ENCODE results near the gene PDE4D.

PDE4D gene

GRCh38 chr5:59188419-59189225, 704.9 kb downstream of the PDE4D start:
- DNase-seq: peak; percentile 57

GRCh38 chr5:59187857-59188256, 705.7 kb downstream of the PDE4D start:
- no peak for DNase-seq

GRCh38 chr5:59186623-59187022, 706.9 kb downstream of the PDE4D start:
- DNase-seq: no peak

DNA sequence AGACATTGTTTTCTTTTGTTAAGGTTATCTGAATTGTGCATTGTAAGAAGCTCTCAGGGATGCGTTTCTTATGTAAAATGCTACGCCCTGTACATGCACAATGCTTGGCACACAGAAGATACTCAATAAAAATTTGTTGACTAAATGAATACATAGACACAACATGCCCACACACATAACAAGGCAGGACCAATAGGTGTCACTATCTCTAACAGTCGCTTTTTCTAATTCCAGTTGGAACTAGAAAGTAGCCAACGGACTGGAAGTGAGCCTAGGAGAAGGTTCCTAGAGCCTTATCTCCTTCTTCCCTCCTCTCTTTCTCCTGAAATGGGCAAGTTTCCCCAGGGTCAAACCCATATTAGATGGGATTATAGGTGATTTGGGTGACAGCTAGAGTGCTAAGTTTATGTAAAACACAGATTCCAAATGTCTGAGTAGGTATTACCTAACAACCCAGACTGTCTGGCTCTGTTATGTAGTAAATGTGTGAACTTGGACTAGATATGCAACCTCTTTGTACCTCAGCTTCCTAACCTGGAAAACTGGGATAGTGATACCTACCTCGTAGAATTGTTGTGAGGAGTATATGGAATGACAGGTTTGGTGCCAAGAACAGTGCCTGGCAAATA, 707.7 kb downstream of the PDE4D start:
- no peak for DNase-seq

DNA sequence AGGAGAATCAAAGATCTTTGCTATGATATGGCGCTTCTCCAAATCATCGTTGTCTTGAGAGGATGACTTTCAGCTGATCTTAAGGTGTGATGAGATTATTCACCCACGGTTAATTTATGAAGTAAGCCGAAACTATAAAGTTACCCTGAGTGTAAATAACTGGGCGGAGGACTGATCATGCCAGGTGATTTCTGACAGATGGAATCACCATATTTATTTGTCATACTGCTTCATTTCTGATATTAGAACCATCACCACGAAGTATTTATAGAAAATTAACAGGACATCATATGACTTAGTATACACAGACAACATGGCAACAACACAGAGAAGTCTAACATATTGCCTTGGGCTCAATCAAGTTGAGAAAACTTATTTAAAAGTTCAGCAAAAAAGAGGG, 708.8 kb downstream of the PDE4D start:
- DNase-seq: no peak

DNA sequence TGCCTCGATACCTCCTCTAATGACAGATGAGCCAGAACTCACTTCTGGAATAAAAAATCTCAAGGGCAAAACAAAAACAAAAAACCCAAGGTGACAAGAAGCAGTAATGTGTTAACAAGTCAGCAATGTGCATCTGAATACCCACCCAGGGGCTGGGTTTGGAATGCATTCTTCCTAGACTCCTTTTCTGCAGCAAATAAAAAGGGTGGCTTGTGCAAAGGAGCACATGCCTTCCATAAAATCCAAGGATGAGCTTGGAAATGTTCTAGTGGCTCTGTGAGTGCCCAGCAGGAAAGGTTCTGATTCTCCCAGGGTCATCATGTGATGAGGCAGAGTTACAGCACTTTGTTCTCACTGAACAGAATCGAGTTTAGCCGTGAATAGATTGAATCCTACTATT, 710.8 kb downstream of the PDE4D start:
- no peak for DNase-seq

- DNase-seq: no peak
Measured at GRCh38 chr5:59180515-59180914, 713.0 kb downstream of the PDE4D start.

DNA sequence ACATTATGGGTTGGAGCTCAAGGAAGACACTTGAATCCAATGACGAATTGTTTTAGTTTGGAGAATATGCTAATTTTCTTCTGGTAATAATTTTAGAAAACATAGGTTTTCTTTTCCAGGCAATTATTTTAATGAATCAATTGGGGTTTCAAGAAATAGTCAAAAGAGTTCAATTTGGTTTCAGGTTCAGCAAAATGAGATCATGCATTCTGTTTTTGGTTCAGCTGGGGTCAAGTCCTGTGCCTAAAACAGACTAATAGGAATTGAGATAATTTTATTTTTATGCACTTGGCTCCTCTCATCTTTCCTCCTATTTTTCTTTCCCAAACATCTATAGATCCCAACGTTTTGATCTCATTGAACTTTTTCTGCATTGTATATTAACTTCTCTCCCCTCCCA, 713.8 kb downstream of the PDE4D start:
- DNase-seq: no peak

DNA sequence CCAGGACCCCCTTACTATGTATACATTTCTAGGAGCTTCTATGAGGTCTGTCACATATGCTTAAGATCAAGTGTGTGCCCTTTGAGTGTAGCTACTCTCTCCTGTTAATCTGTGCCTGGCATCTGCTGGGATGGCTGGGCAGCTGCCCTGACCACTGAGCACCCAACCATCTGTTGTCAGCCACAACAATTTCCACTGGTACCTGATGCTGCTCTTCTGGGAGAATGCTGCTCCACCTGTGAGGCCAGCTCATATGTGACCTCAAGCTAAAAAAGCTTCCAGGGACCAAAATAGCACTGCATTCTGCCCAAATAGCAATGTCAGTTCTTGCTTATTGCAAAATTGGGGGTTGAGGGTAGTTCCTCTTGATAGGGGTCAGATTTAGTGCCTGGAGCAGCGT, 715.0 kb downstream of the PDE4D start:
- no peak for DNase-seq

GRCh38 chr5:59178071-59178470, 715.5 kb downstream of the PDE4D start:
- DNase-seq: no peak

- no peak for DNase-seq
Measured at GRCh38 chr5:59177644-59178043, 715.9 kb downstream of the PDE4D start.

DNA sequence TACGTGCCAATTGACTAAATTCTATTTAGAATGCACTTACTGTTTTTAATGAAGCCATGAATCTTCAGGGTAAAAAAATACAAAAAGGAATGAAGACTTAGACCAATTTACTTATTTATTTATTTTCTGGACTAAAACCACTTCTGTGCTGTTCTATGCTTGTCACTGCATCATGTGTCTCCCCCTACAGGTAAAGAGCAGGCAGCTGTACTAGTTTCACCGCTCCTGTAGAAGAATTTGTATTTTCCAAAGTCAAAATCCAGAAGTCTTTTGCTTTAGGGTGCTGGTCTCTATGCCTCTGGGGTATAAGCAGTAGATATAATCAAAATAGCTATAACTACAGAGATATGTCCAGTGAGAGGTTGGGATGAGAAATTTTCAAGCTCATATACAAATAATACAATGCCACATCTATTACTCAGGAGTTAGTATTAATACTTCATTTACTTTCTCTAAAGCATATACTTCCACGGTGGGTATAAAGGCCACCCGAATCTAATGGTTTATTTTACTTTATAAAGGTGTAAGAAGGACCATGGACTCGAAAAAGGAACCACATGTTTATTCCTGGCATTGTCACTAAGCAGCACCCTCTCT, 719.2 kb downstream of the PDE4D start:
- DNase-seq: peak; percentile 18

DNA sequence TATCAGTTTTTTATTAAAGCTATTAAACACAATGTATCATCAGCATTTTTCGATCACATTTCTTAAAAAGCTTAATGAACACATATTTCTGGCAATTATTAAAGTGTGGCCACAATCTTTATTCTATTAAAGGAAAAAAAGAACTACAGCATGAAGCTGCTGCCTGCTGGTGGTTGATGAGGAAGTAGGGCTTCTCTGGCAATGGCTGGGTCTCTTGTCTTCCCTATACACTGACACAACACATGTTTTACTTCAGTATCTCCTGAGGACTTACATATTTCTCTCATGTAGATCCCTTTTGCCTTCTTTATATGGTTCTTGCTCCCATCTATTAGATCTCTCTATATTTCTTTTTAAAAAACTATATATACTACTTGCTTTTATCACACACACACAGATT, 719.9 kb downstream of the PDE4D start:
- DNase-seq: no peak

DNA sequence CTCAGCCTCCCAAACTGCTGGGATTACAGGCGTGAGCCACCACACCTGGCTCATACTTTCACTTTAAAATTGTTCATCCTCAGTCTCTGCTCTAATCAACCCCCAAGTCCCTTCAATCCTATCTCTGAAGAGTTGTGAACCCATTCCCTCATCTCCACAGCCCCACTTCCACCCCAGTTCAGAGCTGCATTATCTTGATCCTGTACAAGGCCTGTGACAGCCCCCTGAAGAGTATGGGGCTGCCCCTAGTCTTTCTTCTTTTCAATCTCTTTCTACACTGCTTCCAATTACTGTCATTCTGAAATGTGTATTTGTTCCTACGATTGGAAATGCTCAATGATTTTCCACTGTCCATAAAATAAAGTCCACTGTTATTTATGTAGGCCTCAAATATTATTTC, 722.4 kb downstream of the PDE4D start:
- DNase-seq: no peak

GRCh38 chr5:59169768-59170150, 723.8 kb downstream of the PDE4D start:
- no peak for DNase-seq

DNA sequence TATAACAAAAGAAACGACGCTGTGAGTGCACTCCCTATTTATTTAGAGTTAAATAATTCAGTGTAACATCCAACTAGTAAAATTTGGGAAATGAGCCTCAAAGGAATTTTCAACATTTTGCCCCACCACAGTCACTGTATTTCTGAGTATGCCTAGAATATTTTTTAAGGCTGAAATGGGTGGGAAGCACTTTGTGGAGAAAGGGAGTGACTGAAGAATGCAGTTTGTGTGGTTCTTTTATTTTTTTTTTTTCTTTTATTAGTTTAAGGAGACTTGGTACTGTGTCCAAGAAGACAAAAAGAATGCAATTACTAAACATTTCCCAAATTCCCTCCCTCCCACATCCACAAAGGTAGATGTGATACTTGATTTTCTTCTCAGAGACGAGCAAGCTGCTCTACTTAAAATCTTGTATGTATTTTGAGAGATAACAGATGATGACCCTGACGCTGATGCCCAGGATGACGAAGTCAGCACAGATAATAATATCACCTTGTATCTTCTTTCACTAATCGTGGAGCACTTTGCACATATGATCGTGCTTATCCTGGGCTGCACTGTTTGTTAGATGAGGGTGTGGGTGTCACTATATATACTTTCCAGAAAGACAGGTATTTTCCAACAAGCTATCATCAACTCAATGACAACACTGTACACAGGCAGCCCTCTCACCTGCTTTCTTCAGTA, 724.3 kb downstream of the PDE4D start:
- DNase-seq: no peak

DNA sequence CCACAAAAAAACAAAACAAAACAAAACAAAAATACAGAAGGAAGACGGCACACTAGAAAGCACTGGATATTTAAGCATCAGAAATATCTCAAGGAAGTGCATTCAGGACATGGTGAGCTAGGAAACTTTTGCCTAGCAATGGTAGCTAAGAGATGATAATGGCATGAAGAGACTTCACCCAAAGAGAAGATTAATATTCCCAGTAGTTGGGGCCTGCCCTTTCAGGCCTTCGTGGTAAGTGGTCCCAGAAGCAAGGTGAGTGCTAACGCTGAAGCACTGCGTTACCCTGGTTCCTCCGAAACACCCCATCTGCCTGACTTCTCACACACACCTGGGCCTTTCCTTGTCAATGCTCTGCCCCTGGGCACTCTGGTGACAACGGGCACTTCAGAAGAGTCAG, 725.5 kb downstream of the PDE4D start:
- no peak for DNase-seq

- DNase-seq: no peak
Measured at GRCh38 chr5:59164041-59164830, 729.3 kb downstream of the PDE4D start.

DNA sequence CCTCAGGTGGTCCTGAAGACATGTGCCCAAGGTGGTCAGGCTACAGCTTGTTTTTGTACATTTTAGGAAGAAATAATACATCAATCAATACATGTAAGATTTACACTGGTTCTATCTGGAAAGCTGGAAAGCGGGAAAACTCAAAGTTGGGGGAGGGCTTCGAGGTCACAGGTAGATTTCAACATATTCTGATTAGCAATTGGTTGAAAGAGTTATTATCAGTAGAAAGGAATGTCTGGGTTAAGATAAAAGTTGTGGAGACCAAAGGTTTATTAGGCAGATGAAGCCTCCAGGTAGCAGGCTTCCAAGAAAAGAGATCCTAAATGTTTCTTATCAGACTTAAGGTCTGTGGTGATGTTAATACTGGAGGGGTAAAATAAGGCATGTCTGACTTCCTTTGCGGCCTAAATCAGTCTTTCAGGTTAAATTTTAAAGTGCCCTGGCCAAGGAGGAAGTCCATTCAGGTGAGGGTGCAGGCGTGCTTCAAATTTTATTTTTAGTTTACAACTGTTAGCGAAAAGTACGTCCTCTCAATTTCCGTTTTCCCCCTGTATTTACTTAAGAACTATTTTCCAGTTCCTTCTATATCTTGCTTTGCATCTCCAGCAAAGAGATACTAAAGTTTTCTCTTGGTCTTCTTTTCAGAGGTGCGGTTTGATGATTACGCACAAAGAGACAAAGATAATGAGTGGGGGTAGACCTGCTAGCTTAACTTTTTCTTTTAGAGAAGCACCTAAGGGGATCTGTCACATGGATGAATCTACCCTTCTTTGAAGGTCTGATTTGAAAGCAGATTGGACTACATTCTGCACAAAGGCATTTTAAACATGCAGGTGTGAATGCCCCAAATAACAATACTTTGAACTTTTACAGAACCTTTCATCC, 732.1 kb downstream of the PDE4D start:
- DNase-seq: no peak

DNA sequence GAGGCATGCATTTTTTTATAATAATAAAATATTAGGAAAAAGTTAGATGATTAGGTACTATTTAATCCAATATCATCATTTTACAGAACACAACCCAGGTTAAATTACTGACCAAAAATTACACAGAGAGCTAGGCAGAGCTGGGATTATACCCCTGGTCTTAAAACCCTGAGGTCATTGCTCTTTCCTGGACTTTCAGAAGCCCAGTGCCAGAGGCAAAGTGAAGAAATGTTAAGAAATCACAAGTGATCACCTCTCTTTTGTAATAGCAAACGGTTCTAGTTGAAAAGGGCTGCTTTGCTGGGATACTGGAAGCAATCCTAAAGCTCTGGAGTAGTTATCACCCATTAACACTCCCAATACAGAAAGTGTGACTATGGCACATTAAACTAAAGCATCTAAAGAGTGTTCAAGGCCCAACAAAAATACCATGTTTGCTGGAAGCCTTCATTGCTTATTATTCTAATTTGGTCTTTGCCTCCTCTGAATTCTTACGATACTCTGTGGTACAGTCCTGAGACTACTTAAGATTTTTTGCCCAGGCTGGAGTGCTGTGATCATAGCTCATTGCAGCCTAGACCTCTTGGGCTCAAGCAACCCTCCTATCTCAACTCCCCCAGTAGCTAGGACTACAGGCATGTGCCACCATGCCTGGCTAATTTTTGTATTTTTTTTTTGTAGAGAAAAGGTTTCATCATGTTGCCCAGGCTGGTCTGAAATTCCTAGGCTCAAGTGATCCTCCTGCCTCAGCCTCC, 734.7 kb downstream of the PDE4D start:
- DNase-seq: no peak

DNA sequence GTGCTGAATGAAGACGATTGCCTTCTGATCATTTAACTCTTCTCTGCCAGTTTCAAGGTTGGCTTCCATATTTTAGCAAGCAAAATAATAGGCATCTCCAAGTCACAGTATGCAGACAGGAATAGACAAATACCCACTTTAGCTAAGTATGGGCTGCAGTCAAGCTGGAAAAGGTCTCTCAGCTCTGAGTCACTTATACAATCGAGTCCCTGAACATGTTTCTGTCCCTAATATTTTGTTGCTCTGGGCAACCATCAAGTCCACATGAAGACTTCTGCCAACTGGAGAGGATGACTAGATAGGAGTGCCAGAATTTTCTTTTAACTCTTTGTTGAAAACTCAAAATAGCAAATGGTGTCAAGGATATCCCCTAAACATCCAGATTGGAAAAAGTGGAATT, 735.4 kb downstream of the PDE4D start:
- no peak for DNase-seq

Measured in effector CD4-positive, alpha-beta T cell (primary cell).